NCI-H2196 (cell line): ENCODE data around the gene TNFRSF25.

Source experiments
- DNase-seq: peaks from one replicate; lab custom pipeline; 2025; ENCODE audit not compliant: unreplicated experiment; lab: John Stamatoyannopoulos, UW

The TNFRSF25 gene, protein sequence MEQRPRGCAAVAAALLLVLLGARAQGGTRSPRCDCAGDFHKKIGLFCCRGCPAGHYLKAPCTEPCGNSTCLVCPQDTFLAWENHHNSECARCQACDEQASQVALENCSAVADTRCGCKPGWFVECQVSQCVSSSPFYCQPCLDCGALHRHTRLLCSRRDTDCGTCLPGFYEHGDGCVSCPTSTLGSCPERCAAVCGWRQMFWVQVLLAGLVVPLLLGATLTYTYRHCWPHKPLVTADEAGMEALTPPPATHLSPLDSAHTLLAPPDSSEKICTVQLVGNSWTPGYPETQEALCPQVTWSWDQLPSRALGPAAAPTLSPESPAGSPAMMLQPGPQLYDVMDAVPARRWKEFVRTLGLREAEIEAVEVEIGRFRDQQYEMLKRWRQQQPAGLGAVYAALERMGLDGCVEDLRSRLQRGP

DNA sequence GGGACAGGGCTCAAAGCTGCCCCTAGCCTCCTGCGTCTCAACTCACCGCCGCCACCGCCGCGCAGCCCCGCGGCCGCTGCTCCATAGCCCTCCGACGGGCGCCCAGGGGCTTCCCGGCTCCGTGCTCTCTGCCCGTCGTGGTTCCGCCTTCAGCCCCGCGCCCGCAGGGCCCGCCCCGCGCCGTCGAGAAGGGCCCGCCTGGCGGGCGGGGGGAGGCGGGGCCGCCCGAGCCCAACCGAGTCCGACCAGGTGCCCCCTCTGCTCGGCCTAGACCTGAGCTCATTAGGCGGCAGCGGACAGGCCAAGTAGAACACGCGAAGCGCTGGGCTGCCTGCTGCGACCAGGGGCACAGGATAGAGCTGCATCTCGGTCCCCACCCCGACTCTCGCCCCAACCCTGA lies at the start of gene TNFRSF25:
TNFRSF25 (minus strand) TSS at position 151 of the 400 bp plus-strand sequence; CDS start at position 85, 66 bp downstream.
- no peak for DNase-seq

DNA sequence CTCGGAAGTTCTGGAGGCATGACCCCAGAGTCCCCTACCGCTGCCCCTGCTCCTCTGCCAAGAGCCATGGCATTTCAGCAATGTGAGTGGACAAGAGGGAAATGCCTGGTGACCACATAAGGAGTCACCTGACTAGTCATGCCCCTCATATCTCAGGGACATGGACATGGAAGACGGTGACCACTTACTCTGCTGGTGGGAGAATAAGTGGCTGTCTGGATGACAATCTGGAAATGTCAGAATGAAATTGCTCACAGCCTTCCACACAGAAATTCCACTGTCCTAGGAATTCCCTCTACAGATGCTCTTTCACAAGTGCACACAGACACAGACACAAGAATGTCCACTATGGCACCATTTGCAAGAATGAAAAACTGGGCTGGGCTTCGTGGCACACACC lies 49.8 kb upstream of the TNFRSF25 start:
- no peak for DNase-seq

DNA sequence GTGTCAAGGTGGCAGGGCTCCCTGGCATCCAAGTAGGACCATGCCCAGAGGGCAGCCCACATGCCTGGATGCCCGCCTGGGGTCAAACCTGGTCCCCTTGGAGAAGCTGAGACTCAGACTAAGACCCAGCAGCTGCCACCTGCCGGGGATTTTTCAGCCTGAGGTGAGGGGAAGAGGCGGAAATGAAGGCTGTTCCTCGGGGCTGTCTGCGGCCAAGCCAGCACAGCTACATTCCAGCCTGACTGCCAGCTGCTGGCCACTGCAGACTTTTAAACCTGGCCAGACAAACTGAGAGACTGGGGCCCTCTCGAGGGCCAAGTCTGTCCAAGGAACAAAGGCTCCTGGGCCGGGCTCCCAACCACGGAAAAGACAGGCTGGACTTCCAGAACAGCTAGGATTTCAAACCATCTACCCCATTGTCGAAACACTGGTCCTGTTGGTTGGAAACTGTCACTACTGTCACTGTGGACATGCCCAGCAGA lies 47.4 kb upstream of the TNFRSF25 start:
- DNase-seq = no peak

DNA sequence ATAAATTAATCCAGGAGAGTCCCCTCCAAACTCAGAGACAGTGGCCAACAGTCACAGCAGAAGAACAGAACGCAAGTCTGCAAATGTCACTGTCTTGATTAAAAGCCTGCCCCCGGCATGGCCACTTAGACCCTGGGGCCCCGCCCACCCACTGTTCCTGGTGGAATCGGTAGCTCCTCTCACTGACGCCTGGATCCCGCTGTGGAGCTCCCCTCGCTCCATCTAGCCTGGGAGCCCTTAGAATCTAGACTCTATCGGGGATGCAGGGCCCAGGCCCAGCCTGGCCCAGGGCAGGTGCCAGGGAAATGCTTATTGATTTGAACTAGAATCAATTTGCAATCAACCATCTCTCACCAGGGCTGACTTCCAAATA lies 46.9 kb upstream of the TNFRSF25 start:
- DNase-seq = no peak

DNA sequence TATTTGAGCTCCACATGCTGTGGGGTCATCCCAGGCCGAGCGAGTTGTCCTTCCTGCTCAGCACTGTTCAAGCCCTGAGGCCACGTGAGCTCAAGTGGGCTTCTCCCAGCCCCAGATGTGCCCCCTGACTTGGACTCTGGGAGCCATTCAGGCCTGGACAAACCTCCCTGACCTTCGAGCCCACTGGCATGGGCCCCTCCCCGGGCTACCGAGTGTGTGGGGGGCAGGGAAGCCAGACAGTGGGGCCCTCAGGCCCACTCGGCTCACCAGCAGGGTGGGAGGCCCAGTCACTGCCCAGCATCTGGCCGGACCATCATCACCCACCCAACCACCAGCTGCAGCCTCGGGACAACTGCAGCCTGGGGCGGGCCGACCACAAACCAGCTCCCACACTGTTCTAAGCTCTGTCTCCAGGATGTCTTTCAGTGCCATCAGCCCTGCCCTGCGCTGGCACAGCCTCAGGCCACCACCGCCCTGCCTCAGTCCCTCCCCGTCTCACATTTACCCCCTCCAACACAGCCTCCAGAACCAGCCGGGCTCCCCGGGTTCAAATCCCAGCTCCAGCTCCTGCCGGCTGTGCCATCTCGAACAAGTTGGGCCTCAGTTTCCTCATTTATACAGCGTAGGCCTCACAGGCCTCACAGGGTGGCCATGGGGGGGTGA lies 46.4 kb upstream of the TNFRSF25 start:
- no peak for DNase-seq

DNA sequence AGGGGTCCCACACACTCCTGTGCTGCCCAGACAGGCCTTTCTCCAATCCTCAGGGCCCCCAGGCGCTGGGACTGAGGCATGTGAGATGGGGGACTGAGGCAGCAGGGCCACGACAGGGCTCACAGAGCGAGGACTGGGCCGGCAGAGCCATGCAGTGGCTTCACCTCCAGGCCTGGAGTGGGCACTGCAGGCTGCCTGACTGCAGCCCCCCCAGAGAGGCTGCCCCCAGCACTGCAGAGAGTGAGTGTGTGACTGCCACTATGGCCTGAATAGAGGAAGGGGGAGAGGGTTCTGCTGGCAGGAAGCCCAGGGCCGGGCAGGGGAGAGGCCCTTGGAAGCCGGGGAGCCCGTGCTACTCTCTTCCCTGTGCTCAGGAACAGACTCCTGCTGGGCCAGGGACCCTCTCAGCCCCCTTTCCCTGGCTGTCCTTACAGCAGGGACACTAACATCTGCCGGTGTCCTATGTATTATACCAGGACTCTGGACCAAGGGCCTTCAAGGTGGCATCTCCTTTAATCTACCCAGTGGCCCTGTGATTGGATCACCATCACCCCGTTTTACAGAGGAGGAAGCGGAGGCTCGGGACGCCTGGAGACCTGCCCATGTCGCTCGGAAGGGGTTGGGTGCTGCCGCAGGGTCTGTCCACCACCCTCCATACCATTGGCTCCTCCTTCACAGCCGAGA lies 45.7 kb upstream of the TNFRSF25 start:
- no peak for DNase-seq

DNA sequence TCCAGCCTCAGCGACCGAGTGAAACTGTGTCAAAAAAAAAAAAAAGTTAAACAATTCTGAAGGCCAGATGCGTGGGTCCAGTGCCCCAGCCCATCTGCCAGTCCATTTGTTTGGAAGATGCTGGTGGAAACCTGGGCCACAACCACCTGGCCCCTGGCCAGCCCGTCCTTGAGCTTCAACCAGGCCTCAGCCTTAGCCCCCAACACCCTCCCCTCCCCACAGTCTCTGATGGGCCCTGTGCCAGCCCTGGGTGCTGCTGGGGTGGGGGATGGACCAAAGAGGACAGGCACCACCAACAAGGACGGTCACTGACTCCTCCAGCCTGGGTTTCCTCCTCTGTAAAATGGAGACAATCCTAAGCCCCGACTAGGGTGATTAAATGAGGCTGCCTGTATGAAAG lies 45.1 kb upstream of the TNFRSF25 start:
- no peak for DNase-seq

DNA sequence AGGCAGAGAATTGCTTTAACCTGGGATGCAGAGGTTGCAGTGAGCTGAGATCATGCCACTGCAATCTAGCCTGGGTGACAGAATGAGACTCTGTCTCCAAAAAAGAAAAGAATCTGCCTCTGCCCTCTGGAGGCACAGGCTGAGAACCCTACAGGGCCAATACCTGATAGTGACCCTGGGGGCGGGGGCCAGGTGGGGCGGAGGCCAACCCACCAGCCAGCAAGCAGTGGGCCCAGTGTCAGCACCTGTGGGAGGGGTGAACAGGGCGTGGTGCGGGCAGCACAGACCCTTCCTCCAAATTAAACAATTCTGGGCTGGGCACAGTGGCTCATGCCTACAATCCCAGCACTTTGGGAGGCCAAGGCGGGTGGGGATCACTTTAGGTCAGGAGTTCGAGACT lies 44.5 kb upstream of the TNFRSF25 start:
- no peak for DNase-seq

DNA sequence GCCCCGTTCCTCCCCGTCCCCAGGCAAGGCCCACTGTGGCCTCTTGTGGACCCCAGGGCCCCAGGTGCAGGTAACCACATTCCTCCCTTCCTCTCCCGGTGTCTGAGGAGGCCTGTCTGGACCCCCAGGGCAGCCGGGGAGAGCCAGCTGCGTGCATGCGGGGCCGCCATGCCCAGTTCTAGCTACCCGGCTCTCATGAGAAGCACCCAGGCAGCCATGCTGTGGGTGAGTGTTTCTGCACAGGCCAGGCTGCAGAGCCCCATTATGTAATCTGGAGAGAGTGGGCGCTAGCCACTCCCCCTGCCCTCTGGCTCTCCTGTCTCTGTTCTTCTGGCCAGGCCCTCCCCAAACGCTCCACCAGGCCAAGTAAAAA lies 43.9 kb upstream of the TNFRSF25 start:
- no peak for DNase-seq

DNA sequence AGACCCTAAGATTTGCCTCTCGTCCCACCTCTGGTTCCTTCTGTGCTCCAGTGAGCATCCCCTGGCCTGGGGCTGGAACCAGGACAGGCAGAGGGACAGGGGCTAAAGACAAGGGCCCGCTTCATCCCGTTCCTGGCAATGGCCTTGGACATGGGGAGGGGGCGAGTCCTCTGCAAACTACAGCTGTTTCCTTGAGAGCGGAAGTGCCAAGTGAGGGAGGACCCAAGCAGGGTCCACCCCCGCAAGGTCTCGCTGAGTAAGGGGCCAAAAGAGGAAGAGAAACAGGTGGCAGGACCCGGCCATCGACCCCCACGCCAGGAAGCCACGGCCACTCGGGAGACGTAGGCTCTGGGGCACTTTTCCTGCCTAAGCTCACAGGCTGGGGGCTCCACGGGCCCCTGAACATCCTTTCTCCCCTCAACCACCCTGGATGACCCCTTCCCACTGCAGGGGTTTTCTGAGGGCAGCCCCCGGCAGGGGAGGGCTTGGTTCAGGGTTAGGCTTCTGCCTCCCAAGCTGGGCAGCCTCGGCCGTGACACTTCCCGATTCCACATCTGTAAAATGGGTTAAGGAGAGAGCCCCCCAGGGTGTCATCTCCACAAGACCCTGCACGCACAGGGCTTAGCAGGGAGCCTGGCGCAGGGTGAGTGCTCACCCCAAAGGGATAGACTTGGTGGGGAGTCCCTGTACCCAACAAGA lies 43.4 kb upstream of the TNFRSF25 start:
- no peak for DNase-seq

DNA sequence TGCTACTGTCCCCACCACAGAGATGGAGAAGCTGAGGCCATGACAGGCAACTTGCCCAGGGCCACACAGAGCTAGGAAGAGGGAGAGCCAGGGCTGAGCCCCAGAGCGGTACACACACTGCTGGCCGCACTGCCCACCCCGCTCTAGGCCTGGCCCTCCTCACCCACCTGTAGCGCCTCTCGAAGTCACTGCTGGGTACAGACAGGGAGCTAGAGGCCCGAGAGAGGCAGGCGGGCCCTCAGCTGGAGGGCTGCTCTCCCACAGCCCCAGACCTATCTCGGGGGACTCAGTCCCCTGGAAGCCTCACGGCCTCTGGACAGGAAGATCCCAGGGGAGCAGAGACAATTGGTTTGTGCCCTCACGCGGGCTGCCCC lies 42.8 kb upstream of the TNFRSF25 start:
- DNase-seq = no peak

DNA sequence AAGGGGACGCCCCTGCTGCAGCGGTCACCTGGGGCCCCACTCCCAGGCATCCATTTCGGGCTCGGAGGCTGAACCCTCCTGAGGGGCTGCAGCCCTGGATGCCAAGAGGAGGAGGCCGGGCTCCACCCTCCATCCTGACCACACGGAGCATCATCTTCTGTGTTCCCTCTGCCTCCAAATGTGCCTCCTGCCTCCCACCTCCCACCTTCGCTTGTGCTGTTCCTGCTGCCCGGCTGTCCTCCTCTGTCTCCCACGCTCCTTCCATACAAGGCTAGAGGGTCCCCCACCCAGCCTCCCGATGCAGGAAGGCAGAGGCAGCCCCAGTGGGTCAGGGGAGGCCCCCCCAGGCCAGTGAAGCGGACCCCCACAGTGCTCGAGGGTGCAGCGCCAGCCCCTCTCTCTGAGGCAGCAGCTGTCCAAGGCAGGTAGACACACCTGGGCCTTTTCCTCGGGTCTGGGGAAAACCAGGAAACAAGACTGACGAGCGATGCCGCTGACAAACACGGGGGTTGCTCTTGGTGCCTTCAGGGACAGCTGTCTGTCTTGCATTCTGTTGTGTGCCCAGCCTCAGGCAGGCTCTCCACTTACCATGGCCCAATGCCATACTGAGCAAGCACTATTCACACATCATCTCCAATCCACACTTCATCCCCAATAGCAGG lies 42.3 kb upstream of the TNFRSF25 start:
- peak; percentile 28 for DNase-seq

DNA sequence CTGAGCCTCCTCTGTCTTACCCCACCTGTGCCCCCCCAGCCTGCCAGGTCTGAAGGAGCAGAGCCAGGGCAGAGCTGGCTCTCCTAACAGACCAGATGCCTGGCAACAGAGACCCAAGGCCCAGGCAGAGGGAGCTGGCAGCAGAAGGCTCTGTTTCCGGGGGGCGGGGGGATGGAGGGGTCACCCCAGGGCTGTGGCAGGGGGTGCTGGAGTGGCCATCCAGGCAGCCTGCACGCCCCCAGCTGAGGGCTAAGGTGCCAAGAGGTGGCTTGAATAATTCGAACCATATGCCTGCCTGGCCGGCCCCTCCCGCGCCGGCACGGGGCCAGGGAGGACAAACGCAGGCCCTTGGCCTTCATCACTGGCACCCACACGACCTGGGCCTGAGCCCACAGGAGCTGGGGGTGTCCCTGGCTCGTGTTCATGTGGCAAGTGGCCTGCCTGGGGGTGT lies 41.5 kb upstream of the TNFRSF25 start:
- no peak for DNase-seq

DNA sequence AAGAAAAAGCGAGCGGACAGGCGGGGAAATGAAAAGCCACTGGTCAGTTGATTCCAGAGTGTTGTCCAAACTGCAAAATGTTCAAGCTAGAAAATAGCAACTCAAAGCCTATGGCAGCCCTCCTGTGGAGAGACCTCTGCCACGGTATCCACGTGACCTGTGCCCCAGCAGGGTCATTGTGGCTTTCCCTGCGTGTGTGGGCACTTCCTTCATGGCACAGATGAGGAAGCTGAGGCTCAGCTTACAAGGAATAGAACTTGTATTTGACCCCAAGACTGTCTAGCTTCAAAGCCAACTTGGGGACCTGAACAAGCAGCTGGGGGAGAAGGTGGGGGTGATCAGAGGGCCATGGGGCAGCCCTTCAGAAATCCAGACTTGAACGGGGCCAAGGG lies 41.1 kb upstream of the TNFRSF25 start:
- no peak for DNase-seq

DNA sequence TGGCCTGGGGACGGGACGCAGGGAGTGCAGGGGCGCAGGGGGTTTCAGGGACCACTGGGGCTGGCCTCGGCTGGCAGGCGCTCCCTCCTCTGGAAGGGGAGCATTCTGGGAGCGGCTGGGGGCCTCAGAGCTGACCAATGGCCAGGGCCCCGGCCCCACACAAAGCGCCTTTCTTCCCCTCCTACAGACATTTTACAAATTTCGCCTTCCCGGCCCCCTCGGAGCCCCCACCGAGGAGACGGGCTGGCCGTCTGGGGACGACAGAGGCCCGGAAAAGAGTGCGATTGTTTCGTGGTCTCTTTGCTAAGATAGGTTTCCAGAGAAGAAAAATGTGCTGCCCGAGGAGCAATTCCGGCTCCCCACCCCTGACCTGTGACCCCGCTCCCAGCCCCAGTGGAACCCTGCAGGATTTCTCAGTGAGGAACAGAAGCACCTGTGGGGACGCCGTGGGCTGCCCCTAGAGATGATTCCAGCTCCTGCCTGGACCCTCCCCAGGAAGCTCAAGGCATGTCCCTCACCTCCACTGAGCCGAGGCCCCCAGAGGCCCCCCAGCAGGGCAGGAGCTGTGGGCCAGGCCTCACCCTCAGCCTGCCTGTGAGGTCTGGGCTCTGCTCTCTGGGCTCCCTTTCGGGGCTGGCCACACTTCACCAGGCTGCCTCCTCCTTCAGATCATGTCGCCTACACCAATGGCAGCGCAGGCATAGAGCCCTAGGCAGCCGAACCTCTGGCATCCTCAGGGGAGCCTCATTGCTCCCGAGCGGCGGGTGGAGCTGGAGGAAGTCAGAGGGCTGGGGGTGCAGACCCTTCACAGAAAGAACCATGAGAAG lies 40.5 kb upstream of the TNFRSF25 start:
- DNase-seq = no peak

DNA sequence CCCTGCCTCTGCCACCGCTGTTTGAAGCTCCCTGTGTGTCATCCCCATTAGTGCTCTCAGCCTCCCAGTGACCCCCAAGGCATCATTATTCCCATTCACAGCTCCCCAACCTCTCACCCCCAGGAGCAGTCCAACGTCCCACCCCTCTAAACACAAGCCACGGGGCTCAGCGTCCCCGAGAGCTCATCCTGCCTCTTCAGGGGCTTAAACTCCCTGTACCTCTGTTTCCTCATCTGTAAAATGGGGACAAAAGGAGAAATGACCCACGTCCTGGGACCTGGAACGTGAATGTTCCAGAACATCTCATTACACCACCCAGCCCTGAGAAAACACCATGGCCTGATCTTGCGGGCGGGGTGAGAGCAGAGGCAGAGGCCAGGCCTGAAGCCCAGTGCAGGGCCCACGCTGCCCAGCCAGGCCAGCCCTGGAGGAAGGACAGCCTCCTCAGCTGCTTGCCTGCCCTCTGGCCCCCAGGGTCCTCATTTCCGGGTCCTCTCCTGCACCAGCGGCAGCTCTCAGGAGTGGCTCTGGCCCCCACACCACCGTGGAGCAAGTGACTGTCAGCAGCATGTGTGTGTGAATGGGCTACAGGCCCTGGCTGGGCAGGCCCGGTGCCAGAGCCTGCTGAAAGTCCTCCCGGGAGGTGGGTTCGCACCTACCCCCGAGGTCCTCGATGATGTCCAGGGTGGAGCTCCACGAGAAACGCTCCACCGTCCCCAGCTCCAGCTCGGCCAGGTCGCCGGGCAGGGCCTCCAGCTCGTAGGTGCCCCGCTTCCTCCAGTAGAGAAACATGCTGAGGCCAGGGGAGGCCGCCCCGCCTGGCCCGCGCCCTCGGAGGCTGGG lies 39.6 kb upstream of the TNFRSF25 start:
- no peak for DNase-seq

DNA sequence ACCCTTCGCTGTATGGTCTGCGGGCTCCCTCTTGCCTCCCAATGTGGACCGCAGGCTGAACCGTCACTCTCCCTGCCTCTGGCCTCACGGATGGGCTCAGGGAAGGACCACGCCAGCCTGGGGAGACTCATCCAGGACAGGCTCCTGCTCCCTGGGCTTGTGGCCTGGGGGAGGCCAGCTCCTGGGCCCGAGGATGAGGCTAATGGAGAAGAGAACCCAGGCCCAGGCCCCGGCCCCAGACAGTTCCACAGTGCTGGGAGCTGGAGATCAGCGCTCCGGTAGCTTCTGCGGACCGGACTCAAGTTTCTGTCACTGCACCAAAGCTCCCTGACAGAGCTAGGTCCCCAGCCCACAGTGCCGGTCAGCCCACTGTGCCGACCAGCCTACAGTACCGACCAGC lies 38.9 kb upstream of the TNFRSF25 start:
- no peak for DNase-seq

DNA sequence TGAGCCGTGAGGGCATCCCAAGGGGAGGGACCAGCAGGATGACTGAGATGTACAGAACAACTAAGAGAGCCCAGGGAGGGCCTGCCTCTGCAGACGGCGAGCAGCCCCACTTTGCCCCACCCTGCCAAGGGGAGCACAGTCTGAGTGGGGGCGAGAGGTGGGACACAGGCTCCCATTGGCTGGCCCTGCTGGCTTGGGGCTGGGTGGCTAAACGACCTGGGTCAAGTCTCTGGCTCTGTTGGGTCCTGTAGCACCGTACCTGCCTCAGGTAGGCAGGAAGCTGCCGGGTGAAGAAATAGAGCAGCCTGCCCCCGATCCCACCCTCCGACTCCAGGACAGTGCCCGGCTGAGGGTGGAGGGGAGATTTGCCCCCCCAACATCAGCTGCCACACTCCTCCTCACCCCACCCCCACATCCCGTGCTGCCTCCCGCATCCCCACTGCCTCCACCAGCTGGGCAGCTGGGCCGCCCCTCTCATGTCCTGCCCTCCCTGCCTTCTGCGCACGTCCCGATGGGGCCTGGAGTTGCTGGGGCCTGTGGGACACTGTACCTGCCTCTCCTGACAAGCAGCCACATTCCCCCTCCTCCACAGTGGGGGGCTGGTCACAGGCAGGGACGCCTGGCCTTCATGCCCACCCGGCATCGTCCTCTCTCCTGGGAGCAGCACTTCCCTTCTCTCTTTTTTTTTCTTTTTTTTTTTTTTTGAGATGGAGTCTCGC lies 38.1 kb upstream of the TNFRSF25 start:
- DNase-seq = no peak
